H1 (cell line): ENCODE data around the gene ABCC11.

Source experiments
- CTCF ChIP-seq, 3 experiments: IDR thresholded peaks; 1 replicate in 2 of 3; 2 replicates in 1 of 3; pipeline versions ENCODE4 v1.5.1 to v1.6.1; 2011; ENCODE audit warnings: low read length in 3 of 3, mild to moderate bottlenecking in 3 of 3, inconsistent platforms in 2 of 3, low read depth in 1 of 3, moderate library complexity in 1 of 3; ENCODE audit not compliant: insufficient read depth in 1 of 3; ENCODE audit errors: control extremely low read depth in 1 of 3
- EGR1 ChIP-seq: IDR thresholded peaks from 2 replicates; pipeline ENCODE4 v1.6.1; 2011; ENCODE audit warnings: low read depth, low read length, borderline replicate concordance
- EZH2 ChIP-seq: fragments of 200-600 bp; sonication (generic); IDR thresholded peaks from 2 replicates; pipeline ENCODE4 v1.7.1; 2012; ENCODE audit warnings: low read depth, mild to moderate bottlenecking, moderate library complexity, low read length, inconsistent platforms; ENCODE audit not compliant: severe bottlenecking
- MAX ChIP-seq: IDR thresholded peaks from 2 replicates; pipeline ENCODE4 v1.6.1; 2012; ENCODE audit warnings: inconsistent platforms
- POLR2A ChIP-seq, 2 experiments: IDR thresholded peaks; 1 replicate in 1 of 2; 2 replicates in 1 of 2; pipeline ENCODE4 v1.6.1; 2011; ENCODE audit warnings: low read depth in 2 of 2, low read length in 2 of 2, mild to moderate bottlenecking in 2 of 2; ENCODE audit errors: control extremely low read depth in 1 of 2
- POLR2AphosphoS5 ChIP-seq: IDR thresholded peaks from 2 replicates; pipeline ENCODE4 v1.6.1; 2011; ENCODE audit warnings: low read depth, low read length
- SIN3A ChIP-seq, 2 experiments: IDR thresholded peaks in 1 of 2; conservative IDR thresholded peaks in 1 of 2; 2 replicates each; pipeline ENCODE4 v1.6.1; 2011 to 2012; ENCODE audit warnings: low read length in 2 of 2, improper control_type of control experiment in 1 of 2, low read depth in 1 of 2, mild to moderate bottlenecking in 1 of 2
- TBP ChIP-seq: IDR thresholded peaks from 2 replicates; pipeline ENCODE4 v1.6.1; 2011; ENCODE audit warnings: low read depth, low read length, improper control_type of control experiment
- USF2 ChIP-seq: IDR thresholded peaks from 2 replicates; pipeline ENCODE4 v1.6.1; 2011; ENCODE audit warnings: low read length, improper control_type of control experiment
- ZNF274 ChIP-seq: IDR thresholded peaks from 2 replicates; pipeline ENCODE4 v1.7.0; 2012; ENCODE audit warnings: low read length, borderline replicate concordance; ENCODE audit errors: extremely low read depth

- TF ChIP-seq USF2 (no peak), CTCF (IDR thresholded peaks at IDR 0.05; ENCODE audit: control extremely low read depth in 1 of 3, insufficient read depth in 1 of 3, low read depth in 1 of 3, low read length in 3 of 3) (no peak), POLR2A (IDR thresholded peaks at IDR 0.05; ENCODE audit: control extremely low read depth in 1 of 2, low read depth in 2 of 2, low read length in 2 of 2) (no peak), EZH2 (no peak), EGR1 (no peak), ZNF274 (no peak), MAX (peak; percentile 26; the same call in 1 of the 2 replicates), SIN3A (conservative IDR thresholded peaks at IDR 0.05 in 1 of 2, IDR thresholded peaks at IDR 0.05 in 1 of 2; ENCODE audit: low read depth in 1 of 2, low read length in 2 of 2) (no peak), POLR2AphosphoS5 (no peak), TBP (no peak)
These were observed 81.3 kb downstream of the ABCC11 start for GRCh38 chr16:48165961-48166578.
